Measurements from ENCODE around the gene DMAC2L.

DNA sequence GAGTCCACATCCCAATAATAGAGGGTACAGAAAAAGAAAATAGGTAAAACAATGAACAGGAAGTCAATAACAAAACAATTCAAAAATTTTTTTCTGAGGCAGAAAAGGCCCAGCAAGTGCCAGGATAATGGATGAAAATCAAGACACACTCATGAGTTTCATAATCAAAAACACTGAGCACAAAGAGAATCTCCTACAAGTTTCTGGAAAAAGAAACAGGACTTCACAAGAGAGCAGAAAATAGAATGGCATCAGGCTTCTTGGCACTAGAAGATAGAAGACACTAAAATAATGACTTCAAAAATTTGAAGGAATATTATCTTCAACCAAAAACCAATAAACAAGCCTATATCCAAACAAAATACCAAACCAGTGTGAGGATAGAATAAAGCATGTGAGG, 36.8 kb downstream of the DMAC2L start:
- TF ChIP-seq, protein P1, sequence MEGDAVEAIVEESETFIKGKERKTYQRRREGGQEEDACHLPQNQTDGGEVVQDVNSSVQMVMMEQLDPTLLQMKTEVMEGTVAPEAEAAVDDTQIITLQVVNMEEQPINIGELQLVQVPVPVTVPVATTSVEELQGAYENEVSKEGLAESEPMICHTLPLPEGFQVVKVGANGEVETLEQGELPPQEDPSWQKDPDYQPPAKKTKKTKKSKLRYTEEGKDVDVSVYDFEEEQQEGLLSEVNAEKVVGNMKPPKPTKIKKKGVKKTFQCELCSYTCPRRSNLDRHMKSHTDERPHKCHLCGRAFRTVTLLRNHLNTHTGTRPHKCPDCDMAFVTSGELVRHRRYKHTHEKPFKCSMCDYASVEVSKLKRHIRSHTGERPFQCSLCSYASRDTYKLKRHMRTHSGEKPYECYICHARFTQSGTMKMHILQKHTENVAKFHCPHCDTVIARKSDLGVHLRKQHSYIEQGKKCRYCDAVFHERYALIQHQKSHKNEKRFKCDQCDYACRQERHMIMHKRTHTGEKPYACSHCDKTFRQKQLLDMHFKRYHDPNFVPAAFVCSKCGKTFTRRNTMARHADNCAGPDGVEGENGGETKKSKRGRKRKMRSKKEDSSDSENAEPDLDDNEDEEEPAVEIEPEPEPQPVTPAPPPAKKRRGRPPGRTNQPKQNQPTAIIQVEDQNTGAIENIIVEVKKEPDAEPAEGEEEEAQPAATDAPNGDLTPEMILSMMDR (IDR thresholded peaks at IDR 0.05): no peak
- TF ChIP-seq POLR2A (IDR thresholded peaks at IDR 0.05): no peak
